Measurements from ENCODE around the gene RAB44.
"Not testable (repeated sequence)": the region's sequence is repeated elsewhere in the genome, so short reads cannot be mapped to it uniquely, and the experiment has no call there.

RAB44 gene

DNA sequence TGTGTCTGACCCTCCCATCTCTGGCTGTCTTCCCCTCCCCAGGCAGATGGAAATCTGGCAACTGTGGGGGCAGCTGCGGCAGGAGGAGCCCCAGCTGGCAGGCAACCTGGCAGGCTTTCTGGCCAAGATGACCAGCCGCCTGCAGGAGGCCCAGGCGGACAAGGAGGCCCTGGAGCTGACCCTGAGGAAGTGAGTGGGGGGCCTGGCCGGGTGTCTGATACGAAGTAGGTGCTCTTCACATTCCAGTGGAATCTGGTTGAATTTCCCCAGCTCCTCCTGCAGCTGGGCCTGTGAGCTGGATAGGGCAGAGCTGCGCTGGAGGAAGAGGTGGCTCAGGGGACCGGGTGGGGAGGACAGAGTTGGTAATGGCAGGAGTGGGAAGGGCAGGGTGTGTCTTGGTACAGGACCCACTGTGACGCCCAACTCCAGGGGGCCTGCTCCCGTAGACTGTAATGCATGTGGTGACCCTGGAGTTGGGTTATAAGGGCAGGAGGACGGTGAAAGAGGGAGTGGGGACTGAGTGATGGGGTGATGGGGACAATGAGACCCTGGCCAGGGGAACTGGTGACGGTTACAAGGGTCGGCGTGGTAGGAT lies 19.7 kb downstream of the RAB44 start:
- DNase-seq = no peak

DNA sequence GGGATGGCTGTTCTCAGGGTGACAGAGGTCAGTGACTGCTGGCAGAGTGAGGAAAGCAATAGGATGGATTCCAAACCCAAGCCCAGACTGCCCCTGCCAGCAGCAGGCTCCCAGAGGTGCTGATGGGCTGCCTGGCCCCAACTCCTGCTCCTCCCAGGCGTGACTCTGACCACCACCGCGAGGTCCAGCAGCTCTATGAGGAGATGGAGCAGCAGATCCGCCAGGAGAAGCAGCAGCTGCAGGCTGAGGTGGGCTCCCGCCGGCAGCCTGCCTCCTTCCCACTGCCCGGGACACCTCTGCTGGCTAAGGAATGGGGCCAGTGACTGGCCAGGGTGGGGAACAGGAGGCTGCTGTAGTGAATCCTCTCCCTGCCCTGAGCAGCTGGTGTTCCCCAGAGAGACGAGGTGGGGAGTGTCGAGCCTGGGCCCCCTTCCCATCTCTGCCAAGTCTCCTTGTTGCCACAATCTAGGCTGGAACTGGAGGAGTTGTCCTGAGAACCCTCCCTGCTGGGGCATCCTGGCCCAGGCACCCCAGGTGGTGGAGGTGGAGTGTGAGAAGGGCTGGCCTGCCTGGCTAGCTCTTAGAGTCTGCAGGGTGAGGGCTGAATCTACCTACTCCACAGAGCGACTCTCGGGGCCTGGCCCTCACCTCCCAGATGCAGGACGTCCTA lies 20.4 kb downstream of the RAB44 start:
- no peak for DNase-seq

DNA sequence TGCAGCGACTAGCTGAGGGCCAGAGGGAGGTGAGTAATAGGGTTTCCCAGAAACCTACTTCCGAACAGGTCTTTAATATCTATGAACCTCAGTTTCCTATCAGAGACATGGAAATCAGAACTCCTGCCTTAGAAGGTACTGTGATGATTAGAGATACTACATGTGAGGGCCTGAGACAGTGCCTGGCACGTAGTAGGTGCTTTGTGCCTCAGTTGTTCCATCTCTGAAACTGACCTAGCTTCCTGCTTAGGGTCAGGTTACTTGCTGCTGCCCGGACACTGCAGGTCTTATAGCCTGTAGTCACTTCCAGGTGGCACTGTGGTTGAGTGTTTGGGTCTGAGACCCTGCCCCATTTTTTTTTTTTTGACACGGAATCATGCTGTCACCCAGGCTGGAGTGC lies 20.9 kb downstream of the RAB44 start:
- DNase-seq = no peak

DNA sequence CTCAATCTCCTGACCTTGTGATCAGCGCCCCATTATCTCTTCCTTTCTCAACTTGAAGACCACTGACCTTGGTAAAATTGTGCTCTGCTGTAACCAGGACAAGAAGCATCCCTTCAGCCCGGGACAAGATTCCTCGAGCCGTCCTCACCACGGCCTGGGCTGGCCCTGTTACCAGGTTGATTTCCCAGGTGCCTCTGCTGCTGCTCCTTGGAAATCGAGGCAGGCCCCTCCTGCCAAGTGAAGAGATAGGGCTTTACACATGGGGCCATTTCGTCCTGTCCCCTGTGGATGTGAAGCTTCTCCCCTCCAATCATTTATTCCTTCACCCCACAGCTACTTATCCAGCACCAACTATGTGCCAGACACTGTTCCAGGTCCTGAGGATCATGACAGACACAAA lies 21.5 kb downstream of the RAB44 start:
- DNase-seq = no peak

DNA sequence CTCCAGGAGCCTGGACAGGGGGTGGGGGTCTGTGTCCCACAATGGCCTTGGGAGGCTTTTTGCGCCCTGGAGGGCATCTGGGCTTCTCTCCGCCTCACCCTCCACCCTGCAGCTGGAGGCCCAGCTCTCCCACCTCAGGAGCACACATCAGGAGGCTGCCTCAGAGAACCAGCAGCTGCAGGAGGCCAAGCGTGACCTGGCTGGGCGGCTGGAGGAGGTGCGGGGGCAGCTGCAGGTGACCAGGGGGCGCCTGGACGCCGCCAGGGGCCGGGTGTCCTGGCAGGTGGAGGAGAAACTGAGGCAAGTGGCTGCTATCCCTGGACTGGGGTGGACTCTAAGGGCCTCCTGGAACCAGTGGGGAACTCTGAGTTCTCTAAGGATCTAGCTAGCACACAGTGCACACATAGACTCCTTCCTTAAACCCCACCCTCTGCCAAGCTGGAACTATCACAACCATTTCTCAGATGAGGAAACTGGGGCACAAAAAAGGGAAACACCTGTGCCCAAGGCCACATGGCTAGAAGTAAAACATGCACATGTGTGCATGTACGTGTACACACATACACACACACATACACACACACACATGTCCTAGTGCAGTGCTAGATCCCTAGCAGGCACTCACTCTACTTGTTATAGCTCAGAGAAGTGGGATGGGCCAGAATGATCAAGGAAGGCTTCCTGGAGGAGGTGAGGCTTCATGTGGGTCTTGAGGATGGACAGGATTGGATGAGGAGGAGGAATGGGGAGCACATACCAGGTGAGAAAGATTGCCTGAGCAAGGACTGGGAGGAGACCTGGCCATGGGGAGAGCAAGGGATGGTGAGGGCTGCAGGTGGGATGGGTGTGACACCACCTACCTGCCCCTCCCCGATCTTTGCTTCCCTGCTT lies 22.9 kb downstream of the RAB44 start:
- no peak for DNase-seq

DNA sequence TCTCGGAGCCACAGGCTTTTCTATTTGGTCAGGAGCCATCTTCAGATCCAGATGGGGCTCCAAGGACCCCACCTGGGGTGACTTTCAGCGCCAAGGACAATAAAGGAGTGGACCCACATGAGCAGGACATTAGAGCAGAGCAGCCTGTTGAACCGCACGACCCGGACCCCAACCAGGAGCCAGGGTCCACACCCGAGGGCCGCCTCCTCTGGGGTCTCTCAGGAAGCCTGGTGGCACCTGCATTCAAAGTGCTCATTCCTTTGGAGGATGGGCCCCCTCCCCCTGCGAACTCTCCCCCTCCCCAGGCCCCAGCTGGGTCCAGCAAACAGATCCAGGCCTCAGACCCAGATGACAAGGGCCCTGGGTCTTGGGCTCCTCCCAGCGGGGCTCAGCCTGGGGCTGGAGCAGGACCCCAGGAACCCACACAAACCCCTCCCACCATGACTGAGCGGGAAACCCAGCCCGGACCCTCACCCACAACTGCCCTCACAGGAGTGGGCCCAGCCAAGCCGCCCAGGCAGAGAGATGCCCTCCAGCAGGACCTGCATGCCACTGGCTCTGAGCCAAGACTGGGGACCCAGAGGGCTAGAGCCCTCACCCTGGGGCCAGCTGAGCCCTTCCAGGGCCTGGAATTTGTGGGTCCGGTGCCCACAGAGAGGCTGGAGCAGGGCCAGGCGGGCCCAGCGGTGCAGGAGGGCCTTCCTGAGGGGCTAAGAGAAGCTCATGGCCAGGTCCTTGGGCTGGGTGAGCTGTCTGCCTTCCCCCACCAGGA lies 23.9 kb downstream of the RAB44 start:
- no peak for DNase-seq

DNA sequence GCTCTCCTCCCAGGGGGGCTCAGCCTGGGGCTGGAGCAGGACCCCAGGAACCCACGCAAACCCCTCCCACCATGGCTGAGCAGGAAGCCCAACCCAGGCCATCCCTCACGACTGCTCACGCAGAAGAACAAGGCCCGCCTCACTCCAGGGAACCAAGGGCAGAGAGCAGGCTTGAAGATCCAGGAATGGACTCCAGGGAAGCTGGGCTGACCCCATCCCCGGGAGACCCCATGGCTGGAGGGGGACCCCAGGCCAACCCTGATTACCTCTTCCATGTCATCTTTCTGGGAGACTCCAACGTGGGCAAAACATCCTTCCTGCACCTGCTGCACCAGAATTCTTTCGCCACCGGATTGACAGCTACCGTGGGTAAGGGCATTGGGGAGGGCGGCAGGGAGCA lies 24.7 kb downstream of the RAB44 start:
- DNase-seq = no peak

DNA sequence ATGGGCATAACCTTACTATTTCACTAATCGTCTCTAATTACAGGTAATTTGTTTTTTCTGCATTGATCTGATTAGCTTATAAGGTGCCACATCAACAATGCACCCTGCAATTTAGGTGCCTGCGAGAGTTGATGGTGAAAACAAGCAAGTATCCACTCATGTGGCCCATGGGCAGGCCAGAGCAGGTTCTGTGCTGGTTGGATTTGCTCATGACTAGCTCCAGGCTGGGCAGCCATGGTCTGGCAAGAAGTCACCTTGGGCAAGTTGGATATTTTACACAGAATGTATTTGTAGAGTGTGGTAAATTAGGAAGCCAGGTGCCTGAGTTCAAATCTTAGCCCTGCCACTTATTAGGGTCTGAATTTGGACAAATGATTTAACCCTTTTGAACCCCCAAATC lies 25.3 kb downstream of the RAB44 start:
- DNase-seq = no peak

DNA sequence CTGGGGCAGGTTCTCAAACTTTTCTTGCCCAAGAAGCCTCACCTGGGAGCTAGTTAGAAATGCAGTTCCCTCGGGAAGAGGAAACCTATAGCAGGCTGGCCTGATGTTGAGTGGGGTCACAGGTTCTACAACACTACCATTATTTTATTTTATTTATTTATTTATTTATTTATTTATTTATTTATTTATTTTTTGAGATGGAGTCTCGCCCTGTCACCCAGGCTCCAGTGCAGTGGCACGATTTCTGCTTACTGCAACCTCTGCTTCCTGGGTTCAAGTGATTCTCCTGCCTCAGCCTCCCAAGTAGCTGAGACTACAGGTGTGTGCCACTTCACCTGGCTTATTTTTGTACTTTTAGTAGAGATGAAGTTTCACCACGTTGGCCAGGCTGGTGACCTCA lies 26.4 kb downstream of the RAB44 start:
- DNase-seq = not testable (repeated sequence)

DNA sequence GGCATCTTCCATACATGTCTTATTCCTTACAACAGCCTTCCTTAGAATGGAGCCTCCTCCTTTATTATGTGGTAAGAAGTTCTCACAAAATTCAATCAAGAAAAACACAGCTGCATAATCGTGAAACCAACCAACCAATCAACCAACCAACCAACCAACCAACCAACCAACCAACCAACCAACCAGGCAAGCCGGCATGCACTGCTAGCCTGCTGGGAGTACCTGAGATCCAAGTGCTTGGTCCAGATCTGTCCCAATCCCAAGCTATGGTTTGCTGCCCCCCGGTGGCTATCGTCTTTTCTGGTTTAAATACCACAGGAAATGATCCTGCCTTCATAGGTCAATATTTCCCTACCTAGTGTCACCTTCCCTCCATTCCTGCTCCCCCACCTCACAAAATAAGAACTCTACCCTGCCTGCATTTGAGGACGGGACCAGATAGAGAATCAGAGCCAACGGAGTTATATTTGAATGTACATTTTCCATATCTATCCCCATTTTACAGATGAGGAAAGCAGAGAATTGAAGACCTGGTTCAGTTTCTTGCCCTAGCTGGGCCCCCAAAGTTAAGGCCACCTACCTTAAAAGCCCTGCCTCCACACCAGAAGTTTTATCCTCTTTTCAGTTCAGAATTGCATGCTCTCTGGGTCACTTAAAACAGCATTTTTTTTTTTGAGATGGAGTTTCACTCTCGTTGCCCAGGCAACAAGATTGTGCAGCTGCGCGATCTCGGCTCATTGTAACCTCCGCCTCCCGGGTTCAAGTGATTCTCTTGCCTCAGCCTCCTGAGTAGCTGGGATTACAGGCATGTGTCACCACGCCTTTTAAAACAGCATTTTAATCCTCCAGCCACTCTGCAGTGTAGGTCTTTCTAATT lies 27.1 kb downstream of the RAB44 start:
- no peak for DNase-seq

DNA sequence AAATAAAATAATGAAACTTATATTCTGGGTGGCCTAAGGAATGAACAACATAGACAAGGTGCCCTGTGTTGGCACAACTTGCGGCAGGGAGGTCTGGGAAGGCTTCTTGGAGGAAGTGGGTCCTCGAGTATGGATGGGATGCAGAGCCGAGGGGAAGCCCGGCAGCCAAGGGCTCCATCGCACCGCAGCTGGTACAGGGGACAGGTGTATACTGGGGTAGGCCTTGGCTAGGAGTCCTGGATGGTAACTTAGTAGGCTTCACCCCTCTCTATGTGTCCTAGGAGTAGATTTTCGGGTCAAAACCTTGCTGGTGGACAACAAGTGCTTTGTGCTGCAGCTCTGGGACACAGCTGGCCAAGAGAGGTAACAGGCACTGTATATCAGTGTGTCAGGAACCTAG lies 28.0 kb downstream of the RAB44 start:
- no peak for DNase-seq

DNA sequence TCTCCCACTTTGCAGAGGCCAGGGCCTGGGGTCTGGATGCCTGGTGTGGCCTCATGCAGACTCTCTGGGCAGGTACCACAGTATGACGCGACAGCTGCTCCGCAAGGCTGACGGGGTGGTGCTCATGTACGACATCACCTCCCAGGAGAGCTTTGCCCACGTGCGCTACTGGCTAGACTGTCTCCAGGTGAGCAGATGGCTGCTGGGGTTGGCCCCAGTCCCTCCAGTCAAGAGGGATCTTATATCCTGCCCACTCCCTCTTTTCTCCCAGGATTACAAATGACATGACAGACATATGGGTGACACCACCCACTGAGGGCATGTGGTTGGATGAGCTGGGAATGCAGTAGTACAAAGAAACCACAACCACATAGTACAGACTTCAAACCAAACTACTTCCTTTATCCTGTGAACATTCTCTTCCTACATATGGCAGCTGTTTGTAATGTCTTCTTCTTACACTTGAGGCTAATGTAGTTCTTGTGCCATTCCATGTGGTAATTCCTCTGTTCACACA lies 29.9 kb downstream of the RAB44 start:
- no peak for DNase-seq

DNA sequence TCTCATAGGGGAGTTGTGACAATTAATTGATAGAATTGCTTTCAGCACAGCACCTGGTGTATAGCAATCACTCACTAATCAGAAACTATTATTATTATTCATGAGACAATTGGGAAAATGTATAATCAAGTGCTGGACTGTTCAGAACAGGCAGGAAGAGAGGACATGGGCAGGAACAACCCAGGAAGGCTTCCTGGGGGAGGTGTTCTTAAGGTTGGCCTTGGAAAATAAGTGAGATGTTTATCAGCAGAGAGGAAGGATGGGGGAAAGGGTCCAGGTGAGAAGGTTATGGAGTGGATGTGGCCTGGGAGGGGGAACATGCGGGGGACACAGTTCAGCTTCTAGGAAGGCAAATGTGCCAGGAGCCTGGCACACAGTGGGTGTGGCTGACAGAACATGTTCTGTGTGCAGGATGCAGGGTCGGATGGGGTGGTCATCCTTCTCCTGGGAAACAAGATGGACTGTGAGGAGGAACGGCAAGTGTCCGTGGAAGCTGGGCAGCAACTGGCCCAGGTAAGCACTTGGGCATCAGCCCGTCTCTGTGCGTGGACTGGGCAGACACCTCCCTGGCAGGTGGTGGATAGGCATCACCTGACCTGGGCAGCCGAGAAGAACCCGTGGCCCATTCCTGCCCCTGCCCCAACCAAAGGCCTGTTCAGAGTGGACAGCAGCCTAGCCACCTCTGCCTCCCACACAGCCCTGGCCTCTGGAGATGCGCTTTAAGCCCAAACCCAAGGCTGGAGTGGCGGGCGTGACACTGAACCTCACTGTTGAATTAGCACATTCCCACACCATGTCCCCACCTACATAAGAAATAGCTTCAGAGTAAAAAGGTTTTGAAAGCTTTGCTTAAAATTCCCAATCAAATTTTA lies 30.9 kb downstream of the RAB44 start:
- DNase-seq = no peak

DNA sequence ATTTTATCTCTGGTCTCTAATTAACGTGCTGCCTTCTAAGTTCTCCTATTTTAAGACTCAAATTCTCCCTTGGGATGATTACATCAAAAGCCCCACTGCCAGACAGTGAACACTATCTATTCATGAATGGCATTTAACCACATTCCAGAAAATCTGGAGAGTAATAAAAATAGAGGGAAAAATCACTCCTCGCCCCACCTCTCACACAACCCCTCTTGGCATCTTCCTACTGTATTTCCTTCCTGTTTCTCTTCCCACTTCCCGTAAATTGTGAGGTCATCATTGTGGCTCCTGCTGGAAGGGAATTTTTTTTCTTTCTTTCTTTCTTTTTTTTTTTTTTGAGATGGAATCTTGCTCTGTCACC lies 31.5 kb downstream of the RAB44 start:
- DNase-seq = no peak

DNA sequence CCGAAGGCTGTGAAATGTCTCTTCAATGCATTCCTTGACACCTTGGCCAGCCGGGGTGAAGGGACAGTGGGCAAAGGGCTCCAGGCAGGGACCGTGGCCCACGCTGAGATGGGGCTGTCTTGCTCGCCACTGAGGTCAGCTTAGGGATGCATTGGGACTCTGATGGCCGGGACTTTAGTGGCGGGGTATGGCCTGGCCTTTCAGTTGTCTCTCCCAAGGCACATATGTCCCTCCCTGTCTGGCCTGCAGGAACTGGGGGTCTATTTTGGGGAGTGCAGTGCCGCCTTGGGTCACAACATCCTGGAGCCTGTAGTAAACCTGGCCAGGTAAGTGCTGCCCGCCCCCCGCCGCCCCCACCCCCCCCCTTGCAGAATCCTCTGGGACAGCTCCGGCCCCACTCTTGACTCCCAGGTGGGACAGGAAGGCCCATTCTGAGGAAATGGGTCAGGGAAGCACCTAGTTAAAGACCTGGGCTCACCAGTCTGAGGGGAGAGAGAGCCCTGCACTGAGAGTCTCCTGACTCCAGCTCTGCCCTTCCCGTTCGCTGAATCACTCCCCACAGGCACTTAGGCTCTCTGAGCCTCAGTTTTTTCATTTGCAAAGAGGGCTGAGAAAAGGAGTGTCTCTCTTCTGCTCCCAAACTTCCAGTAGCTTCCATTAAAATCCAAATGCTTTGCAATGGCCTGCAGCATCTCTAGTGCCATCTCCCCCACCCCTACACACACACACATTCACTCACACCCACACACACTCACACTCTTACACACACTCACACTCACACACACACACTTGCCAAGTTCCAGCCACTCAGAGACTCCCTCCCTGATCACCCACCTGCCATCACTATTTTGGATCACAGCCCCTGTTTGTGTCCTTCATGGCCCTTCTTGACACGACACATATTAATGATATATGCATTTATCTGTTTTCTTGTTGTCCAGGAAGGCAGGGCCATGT lies 33.1 kb downstream of the RAB44 start:
- no peak for DNase-seq

DNA sequence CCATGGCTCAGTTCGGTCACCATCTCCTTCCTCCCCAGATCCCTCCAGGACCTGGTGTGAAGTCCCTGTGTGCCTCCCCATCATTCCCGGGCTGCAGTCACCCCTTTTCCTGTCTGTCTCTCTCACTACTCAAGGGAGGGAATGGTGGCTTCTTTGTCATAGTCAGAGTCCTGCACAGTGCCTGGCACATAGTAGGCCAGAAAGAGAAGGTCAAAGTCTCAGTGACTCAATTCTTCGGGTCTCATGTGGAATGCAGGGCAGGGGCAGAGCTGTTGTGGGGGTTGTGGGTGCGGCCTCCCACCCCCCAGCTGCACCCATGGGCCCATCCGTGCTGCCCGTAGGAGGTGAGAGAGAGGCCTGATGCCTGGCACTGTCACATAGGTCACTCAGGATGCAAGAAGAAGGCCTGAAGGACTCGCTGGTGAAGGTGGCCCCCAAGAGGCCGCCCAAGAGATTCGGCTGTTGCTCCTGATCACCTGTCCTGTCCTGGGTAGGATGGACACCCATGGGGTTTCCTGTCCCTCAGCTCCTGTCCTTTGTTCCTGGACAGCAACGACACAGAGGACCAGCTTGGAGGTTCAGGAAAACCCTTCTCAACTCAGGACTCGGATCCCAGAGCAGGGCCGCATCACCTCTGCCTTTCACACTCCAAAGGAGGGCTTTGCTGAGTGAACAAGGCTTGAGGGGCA lies 34.1 kb downstream of the RAB44 start:
- DNase-seq = no peak

DNA sequence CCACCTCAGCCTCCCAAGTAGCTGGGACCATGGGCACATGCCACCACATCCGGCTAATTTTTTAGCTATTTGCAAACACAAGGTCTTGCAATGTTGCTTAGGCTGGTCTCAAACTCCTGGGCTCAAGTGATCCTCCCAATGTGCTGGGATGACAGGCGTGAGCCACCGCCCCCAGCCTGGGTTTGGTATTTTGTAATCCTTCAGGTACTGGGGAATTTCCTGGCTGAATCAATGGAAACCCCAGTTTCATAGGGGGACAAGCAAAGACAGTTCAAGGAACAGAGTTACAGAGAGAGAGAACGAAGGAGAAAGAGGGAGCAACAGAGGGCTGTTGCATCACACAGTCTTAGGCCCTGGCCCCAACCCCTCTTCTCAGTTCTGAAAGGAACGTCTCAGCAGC lies 35.7 kb downstream of the RAB44 start:
- DNase-seq = no peak

DNA sequence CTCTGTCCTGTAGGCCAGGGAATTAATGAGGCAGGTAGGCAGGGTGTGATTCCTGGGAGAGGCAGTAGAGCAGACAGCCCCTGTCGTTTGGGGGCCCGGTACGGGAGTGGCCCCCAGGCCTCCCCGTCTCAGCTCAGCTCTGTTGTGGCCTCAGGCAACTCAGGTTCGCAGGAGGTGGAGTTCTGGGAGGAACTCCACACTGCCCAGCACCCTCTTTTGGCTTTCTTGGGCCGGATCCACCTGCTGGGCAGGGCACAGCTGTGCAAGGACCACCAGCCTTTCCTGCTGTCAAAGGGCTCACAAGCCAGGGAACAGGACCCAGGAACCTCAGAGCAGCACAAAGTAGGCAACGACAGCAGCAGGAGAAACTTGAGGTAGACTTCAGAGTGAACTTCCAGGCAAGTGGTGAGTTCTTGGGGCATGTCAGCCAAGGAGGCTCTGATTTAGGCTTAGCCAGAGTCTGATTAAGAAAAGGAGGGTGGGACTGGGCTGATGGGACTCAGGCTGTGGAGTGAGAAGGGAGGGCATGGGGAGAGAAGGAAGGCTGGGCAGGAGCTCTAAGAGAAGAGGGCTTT lies 36.9 kb downstream of the RAB44 start:
- no peak for DNase-seq
